Keratinocyte (primary cell): ENCODE measurements around the gene EMC10. TPM values are rescaled to one million over a fixed set of nuclear protein-coding genes. Genes with fewer than 3 reads are reported as not detected.

Experiments used
- DNase-seq: peaks from one replicate; pipeline ENCODE4 v3.0.0-alpha.2; 2011; ENCODE audit warnings: low read depth, missing footprints, low spot score
- FAIRE-seq: peaks from 2 replicates; lab custom pipeline; 2011; peaks lifted over from hg19 to GRCh38; lab: Jason Lieb, UNC
- H2AFZ ChIP-seq: 2 replicates; pipeline ENCODE4 v1.6.0; 2012; ENCODE audit warnings: low read length, control low read depth, inconsistent platforms; ENCODE audit not compliant: control insufficient read depth
- H3K27ac ChIP-seq: 2 replicates; pipeline ENCODE4 v1.5.1; 2011; ENCODE audit warnings: low read length; ENCODE audit not compliant: control insufficient read depth, insufficient read depth
- H3K27me3 ChIP-seq: 3 replicates; pipeline ENCODE4 v1.6.0; 2011; ENCODE audit warnings: low read length; ENCODE audit not compliant: control insufficient read depth, insufficient read depth; ENCODE audit errors: extremely low read depth
- H3K36me3 ChIP-seq, 2 experiments: 2 replicates in 1 of 2; 3 replicates in 1 of 2; pipeline ENCODE4 v1.5.1; 2011; ENCODE audit warnings: low read length in 2 of 2, mild to moderate bottlenecking in 1 of 2; ENCODE audit not compliant: control insufficient read depth in 2 of 2, insufficient read depth in 2 of 2; ENCODE audit errors: extremely low read depth in 1 of 2
- H3K4me1 ChIP-seq: 3 replicates; pipeline ENCODE4 v1.5.1; 2011; ENCODE audit warnings: low read length; ENCODE audit not compliant: control insufficient read depth, insufficient read depth; ENCODE audit errors: extremely low read depth
- H3K4me2 ChIP-seq: 3 replicates; pipeline ENCODE4 v1.6.0; 2011; ENCODE audit warnings: low read depth, low read length; ENCODE audit not compliant: control insufficient read depth, insufficient read depth; ENCODE audit errors: extremely low read depth
- H3K4me3 ChIP-seq, 3 experiments: fragments of 200-600 bp in 1 of 3; sonication (generic) in 1 of 3; 2 replicates in 2 of 3; 3 replicates in 1 of 3; pipeline ENCODE4 v1.5.1; 2011 to 2016; ENCODE audit warnings: low read length in 3 of 3, mild to moderate bottlenecking in 3 of 3, control low read depth in 2 of 3, inconsistent platforms in 1 of 3, low read depth in 1 of 3, mixed read lengths in 1 of 3, mixed run types in 1 of 3, moderate library complexity in 1 of 3; ENCODE audit not compliant: control insufficient read depth in 2 of 3, insufficient read depth in 2 of 3; ENCODE audit errors: extremely low read depth in 1 of 3
- H3K79me2 ChIP-seq: 2 replicates; pipeline ENCODE4 v1.6.0; 2012; ENCODE audit warnings: low read length; ENCODE audit not compliant: control insufficient read depth, insufficient read depth
- H3K9ac ChIP-seq: 3 replicates; pipeline ENCODE4 v1.6.0; 2011; ENCODE audit warnings: low read length; ENCODE audit not compliant: control insufficient read depth, insufficient read depth; ENCODE audit errors: extremely low read depth
- H3K9me1 ChIP-seq: 3 replicates; pipeline ENCODE4 v1.6.0; 2011; ENCODE audit warnings: low read length; ENCODE audit not compliant: control insufficient read depth, insufficient read depth; ENCODE audit errors: extremely low read depth
- H3K9me3 ChIP-seq: 2 replicates; pipeline ENCODE4 v1.5.1; 2012; ENCODE audit warnings: low read depth, low read length; ENCODE audit not compliant: control insufficient read depth
- H4K20me1 ChIP-seq: 3 replicates; pipeline ENCODE4 v1.6.0; 2011; ENCODE audit warnings: low read length; ENCODE audit not compliant: control insufficient read depth, insufficient read depth; ENCODE audit errors: extremely low read depth
- CTCF ChIP-seq, 3 experiments: IDR thresholded peaks in 1 of 3; conservative IDR thresholded peaks in 1 of 3; optimal IDR thresholded peaks in 1 of 3; 2 replicates in 2 of 3; 3 replicates in 1 of 3; pipeline versions ENCODE3 to v1.5.1; 2011; ENCODE audit warnings: low read length in 3 of 3, mild to moderate bottlenecking in 3 of 3, moderate library complexity in 2 of 3, control low read depth in 1 of 3, inconsistent platforms in 1 of 3; ENCODE audit not compliant: insufficient read depth in 2 of 3; ENCODE audit errors: extremely low read depth in 1 of 3
- EZH2 ChIP-seq: IDR thresholded peaks from one replicate; pipeline ENCODE4 v1.6.1; 2012; ENCODE audit warnings: inconsistent platforms, mild to moderate bottlenecking, low read length, moderate library complexity
- dilution Hi-C: fragments of 300-500 bp; cut with MboI; formaldehyde crosslinking; loops from one replicate; pipeline ENCODE4 v1.7.0; 2020; ENCODE audit warnings: low sequenced_read_pairs; ENCODE audit not compliant: extremely low pct_ligation_motif_present
- polyA plus RNA-seq, 5 experiments: library from polyadenylated mRNA; depleted of rRNA in 3 of 5; stranded (reverse) in 3 of 5; stranded (forward) in 1 of 5; unstranded in 1 of 5; fragments of >200 nt; gene quantifications; 1 replicate in 1 of 5; 2 replicates in 3 of 5; 3 replicates in 1 of 5; pipeline versions ENCODE4 v1.2.1 to v1.2.3, GENCODE V29; 2011 to 2012; ENCODE audit warnings: missing spikeins in 2 of 5, low read depth in 1 of 5, low replicate concordance in 1 of 5

EMC10 gene
- polyA plus RNA-seq, 1 donor (not counting 4 experiments of a cell fraction or from before 2014, with no cell fraction given): 26.7 TPM

- H3K4me2 ChIP-seq: no peak overlapping the region
- FAIRE-seq: no peak
- no peak overlapping the region for H3K4me3 ChIP-seq
- H4K20me1 ChIP-seq: no peaks in the 10 kb centered on the region
- no peak for DNase-seq
- no peak overlapping the region for H2AFZ ChIP-seq
- no peaks in the 10 kb centered on the region for H3K4me1 ChIP-seq
- no peak overlapping the region for H3K9ac ChIP-seq
- peaks cover 40% of the 10 kb centered on the region for H3K27me3 ChIP-seq
- TF ChIP-seq EZH2 (no peak), CTCF (optimal IDR thresholded peaks at IDR 0.05 in 1 of 3, IDR thresholded peaks at IDR 0.05 in 1 of 3, conservative IDR thresholded peaks at IDR 0.05 in 1 of 3; ENCODE audit: extremely low read depth in 1 of 3, insufficient read depth in 2 of 3, low read length in 3 of 3) (no peak)
- no peaks in the 10 kb centered on the region for H3K9me1 ChIP-seq
- H3K27ac ChIP-seq: no peak overlapping the region
- dilution Hi-C loops: no loop called here
- no peaks in the 10 kb centered on the region for H3K36me3 ChIP-seq
- H3K9me3 ChIP-seq: no peaks in the 10 kb centered on the region
- no peaks in the 10 kb centered on the region for H3K79me2 ChIP-seq
Measured at GRCh38 chr19:50494186-50495019, 18.1 kb downstream of the EMC10 start.

GRCh38 chr19:50495020-50495531 lies 18.8 kb downstream of the EMC10 start:
- Histone ChIP-seq H2AFZ (no peak overlapping the region), H3K79me2 (no peaks in the 10 kb centered on the region), H3K9me3 (no peaks in the 10 kb centered on the region), H3K4me2 (no peak overlapping the region), H4K20me1 (no peaks in the 10 kb centered on the region), H3K4me1 (no peaks in the 10 kb centered on the region), H3K27ac (no peak overlapping the region), H3K9me1 (no peaks in the 10 kb centered on the region), H3K27me3 (peaks cover 37% of the 10 kb centered on the region), H3K9ac (no peak overlapping the region), H3K36me3 (no peaks in the 10 kb centered on the region), H3K4me3 (no peak overlapping the region)
- TF ChIP-seq CTCF (optimal IDR thresholded peaks at IDR 0.05 in 1 of 3, IDR thresholded peaks at IDR 0.05 in 1 of 3, conservative IDR thresholded peaks at IDR 0.05 in 1 of 3; ENCODE audit: extremely low read depth in 1 of 3, insufficient read depth in 2 of 3, low read length in 3 of 3) (no peak), EZH2 (no peak)
- dilution Hi-C loops: no loop called here
- no peak for DNase-seq
- FAIRE-seq: no peak
